ENCODE data around the gene TSHZ3. TPM values are rescaled to one million over a fixed set of nuclear protein-coding genes. Genes with fewer than 3 reads are reported as not detected.

Gene TSHZ3
- total RNA-seq, 1 donor from 2014 or later, result 1.6 TPM

GRCh38 chr19:31335716-31336115 lies 13.5 kb downstream of the TSHZ3 start:
- DNase-seq (ENCODE audit: low read depth), result no peak

GRCh38 chr19:31334849-31335624 lies 14.2 kb downstream of the TSHZ3 start:
- DNase-seq (ENCODE audit: low read depth), result no peak

- DNase-seq (ENCODE audit: low read depth), result no peak
These were observed 15.0 kb downstream of the TSHZ3 start for GRCh38 chr19:31334101-31334848.

GRCh38 chr19:31332096-31332495 lies 17.1 kb downstream of the TSHZ3 start:
- no peak for DNase-seq (ENCODE audit: low read depth)

GRCh38 chr19:31331536-31331935 lies 17.7 kb downstream of the TSHZ3 start:
- DNase-seq (ENCODE audit: low read depth), result no peak

- no peak for DNase-seq (ENCODE audit: low read depth)
These were observed 18.5 kb downstream of the TSHZ3 start for GRCh38 chr19:31330761-31331160.

- DNase-seq (ENCODE audit: low read depth), result no peak
These were observed 19.0 kb downstream of the TSHZ3 start for GRCh38 chr19:31330237-31330636.

GRCh38 chr19:31329819-31330218 lies 19.4 kb downstream of the TSHZ3 start:
- DNase-seq (ENCODE audit: low read depth), result no peak

GRCh38 chr19:31328238-31328637 lies 21.0 kb downstream of the TSHZ3 start:
- DNase-seq (ENCODE audit: low read depth), result no peak

- DNase-seq (ENCODE audit: low read depth), result no peak
These were observed 22.8 kb downstream of the TSHZ3 start for GRCh38 chr19:31326329-31327028.

GRCh38 chr19:31325342-31325741 lies 23.9 kb downstream of the TSHZ3 start:
- DNase-seq (ENCODE audit: low read depth), result no peak

GRCh38 chr19:31319465-31319864 lies 29.8 kb downstream of the TSHZ3 start:
- DNase-seq (ENCODE audit: low read depth), result no peak

- DNase-seq (ENCODE audit: low read depth), result no peak
These were observed 30.3 kb downstream of the TSHZ3 start for GRCh38 chr19:31318790-31319425.

- DNase-seq (ENCODE audit: low read depth), result no peak
These were observed 31.7 kb downstream of the TSHZ3 start for GRCh38 chr19:31317570-31317969.

- DNase-seq (ENCODE audit: low read depth), result no peak
These were observed 32.1 kb downstream of the TSHZ3 start for GRCh38 chr19:31317093-31317492.

GRCh38 chr19:31316201-31316951 lies 32.9 kb downstream of the TSHZ3 start:
- DNase-seq (ENCODE audit: low read depth), result no peak

- DNase-seq (ENCODE audit: low read depth), result no peak
These were observed 33.6 kb downstream of the TSHZ3 start for GRCh38 chr19:31315652-31316051.

GRCh38 chr19:31314849-31315629 lies 34.2 kb downstream of the TSHZ3 start:
- DNase-seq (ENCODE audit: low read depth), result no peak

- DNase-seq (ENCODE audit: low read depth), result no peak
These were observed 35.1 kb downstream of the TSHZ3 start for GRCh38 chr19:31314156-31314555.

- no peak for DNase-seq (ENCODE audit: low read depth)
These were observed 35.8 kb downstream of the TSHZ3 start for GRCh38 chr19:31313291-31314030.

All from renal cortical epithelial cell (primary cell).